NCI-H2227 (cell line): ENCODE measurements around the gene DSG4.

ENCODE experiments used
- DNase-seq: peaks from one replicate; lab custom pipeline; 2025; ENCODE audit not compliant: unreplicated experiment; lab: John Stamatoyannopoulos, UW

Gene DSG4

DNA sequence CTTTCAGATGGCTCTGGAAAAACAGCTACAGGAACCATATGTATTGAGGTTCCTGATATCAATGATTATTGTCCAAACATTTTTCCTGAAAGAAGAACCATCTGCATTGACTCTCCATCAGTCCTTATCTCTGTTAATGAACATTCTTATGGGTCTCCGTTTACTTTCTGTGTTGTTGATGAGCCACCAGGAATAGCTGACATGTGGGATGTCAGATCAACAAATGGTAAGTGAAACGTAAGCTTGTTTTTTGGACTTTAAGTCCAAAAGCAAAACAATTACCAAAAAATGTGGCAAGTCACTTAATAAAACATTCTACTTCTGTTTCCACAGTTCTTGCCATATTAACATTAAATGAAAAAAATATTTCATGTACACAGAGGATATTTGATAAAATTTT lies 26.8 kb downstream of the DSG4 start:
- DNase-seq: no peak

DNA sequence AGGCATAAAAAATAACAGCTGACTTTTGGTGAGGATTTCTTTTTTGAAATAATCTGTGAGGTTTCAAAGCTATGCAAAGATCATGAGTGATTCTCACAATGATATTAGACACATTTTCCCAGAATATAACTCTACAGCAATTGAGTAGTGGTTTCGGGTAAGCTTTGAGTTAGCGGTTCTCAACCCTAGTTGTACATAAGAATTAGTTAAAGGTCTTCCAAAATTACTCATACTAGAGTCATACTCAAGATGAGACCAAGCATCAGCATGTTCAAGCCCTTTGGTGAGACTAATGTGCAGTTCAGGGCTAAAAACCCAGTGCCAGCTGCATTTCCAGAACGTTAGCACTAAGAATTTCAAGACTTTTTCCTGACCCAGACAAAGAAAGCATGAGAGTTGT lies 31.1 kb downstream of the DSG4 start:
- no peak for DNase-seq

DNA sequence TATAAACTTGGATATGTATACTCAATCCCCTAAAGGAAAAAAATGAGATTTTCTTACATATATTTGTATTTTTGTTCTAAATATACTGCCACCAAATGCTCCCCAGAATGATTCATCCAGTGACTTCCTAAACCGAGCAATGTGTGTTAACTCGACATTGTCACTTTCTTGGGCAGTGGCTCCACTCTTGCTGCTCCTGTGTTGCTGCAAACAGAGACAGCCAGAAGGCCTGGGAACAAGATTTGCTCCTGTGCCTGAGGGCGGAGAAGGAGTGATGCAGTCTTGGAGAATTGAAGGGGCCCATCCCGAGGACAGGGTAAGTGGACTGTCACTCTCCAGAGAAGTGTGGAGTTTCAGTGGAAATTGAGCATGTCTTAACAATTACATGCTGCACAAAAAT lies 32.7 kb downstream of the DSG4 start:
- DNase-seq: no peak

DNA sequence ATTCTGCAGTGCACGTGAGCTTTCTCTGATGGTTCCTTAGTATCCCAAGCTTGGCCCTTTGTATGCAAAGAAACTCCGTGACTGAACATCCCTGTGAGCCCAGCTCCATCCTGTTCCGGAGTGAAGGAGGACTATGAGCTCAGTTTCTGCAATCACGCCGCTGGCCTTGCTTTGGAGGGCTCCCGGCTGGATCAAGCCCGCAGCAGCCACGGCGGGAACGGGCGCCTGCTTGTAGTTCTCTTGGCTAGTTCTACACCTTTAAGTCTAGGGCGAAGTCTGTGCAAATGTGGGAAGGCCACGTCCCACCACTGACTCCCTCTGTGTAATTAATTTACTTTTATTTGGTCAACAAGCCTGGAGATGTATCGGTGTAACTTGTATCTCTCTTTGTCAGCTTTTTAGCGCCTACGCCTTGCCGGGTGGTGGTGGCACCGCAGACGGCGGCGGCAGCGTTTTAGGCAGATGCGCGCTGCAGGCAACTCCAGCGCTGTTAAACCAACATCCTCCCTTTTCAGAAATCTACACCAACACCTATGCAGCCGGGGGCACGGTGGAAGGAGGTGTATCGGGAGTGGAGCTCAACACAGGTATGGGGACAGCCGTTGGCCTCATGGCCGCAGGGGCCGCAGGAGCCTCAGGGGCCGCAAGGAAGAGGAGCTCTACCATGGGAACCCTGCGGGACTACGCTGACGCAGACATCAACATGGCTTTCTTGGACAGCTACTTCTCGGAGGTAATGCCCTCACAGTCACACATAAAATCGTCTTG lies 34.3 kb downstream of the DSG4 start:
- no peak for DNase-seq

DNA sequence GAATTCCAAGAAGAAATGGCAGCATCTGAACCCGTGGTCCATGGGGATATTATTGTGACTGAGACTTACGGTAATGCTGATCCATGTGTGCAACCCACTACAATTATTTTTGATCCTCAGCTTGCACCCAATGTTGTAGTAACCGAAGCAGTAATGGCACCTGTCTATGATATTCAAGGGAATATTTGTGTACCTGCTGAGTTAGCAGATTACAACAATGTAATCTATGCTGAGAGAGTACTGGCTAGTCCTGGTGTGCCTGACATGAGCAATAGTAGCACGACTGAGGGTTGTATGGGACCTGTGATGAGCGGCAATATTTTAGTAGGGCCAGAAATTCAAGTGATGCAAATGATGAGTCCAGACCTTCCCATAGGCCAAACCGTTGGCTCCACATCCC lies 36.6 kb downstream of the DSG4 start:
- no peak for DNase-seq

DNA sequence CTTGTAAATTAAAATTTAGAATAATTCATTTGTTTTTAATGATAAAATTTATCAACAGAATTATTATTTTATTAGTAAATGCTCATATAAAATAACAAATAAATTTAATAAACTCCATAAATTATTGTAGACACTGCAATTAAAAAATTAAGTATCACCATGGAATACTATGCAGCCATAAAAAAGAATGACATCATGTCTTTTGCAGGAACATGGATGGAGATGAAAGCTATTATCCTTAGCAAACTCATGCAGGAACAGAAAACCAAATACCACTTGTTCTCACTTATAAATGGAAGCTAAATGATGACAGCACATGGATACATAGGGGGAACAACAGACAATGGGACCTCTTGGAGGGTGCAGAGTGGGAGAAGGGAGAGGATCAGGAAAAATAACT lies 41.3 kb downstream of the DSG4 start:
- DNase-seq: no peak

DNA sequence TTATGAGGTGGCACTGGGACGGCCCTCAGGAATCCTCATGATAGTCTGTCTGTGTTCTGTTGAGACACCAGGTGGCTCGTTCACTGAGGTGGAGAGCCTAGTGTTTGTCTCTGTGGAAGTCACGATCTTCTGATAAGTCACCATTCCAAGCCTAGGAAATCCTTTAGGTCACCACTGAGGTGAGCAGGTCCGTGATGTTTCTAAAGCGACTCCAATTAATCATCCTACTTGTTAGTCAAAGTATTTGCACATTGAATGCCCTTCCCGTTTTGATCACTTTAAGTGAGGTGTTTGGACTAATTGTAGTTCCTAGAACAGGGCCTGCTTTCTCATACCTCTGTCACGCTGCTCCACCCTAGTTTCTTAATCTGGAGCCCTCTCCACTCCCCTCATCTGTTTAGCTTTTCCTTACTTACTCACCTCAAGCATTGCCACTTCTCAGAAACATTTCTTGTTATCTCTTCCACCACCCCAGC lies 42.9 kb downstream of the DSG4 start:
- DNase-seq: no peak

DNA sequence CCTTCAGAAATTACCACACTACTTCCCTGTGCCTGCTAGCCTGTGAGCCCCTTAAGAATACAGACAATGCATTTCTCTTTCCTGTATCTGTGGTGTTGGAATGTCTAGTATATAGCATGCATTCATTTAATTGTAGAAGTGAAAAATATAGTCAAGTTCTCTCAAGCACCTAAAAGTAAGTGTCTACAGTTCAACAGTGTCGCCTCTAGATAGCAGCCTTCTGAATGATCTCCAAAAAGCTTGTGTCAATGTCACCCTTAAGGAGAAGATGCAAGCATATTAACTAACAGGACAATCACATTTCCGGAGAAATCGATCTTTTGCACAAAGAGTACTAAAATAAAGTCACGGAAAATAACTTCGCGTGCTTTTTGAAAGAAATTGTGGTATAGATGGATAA lies 43.5 kb downstream of the DSG4 start:
- no peak for DNase-seq

DNA sequence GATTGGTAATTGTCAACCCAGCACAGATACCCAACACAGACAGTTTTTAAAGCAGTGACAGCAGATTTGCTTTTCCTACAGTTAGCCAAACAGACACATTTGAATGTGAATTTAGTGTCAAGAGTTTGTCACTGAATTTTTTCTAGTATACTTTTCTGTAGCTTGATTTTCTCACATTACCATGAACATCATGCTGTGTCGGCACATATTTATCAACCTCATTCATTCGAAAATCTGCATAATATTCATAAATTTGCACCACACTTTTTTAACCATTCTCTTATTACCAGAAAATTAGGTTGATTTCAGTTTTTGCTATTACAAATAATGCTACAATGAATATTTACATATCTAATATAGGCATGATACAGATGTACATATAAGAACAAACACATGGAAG lies 43.9 kb downstream of the DSG4 start:
- no peak for DNase-seq

DNA sequence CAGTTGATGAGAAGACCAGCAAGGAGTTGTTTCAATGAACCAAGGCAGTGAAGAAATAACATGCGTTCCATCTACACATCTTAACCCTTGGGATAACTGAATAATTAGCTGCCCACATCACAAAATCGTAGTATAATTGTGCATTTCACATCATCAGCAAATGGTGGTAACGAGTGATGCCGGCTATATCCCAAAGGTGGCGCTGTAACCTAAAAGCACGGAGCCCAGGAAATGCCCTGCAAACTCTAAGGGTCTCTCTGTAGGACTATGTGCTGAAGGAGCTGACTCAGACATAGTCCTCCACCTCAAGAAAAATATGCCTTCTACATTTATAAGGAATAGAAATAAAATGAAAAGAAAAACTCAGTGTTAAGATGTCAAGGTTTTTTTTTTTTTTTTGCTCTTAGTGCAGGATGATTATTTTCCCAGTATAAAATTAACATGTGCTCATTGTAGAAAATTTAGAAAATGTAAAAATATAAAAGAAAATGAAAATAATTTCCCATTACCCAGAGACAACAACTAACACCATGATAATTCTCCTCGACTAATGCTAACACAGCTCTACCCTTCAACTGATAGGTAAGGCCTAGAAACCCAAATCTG lies 47.9 kb downstream of the DSG4 start:
- DNase-seq: peak; percentile 2

DNA sequence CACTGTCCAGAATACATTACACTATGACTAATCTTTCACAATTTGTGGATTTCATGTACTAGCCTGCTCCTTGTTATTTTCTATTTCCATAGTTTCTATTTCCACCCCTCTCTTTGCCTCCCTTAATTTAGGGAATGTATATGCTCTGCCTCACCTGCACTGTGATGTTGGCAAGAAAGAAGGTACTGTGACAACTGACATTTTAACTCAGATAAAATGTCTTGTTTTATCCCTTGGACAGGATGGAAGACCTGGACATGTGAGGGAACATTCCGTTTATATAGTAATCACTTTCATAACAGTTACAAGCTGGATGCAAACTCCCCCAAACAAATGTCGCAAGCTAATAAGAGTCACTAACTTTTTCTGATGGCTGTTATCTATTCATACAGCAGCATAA lies 49.4 kb downstream of the DSG4 start:
- DNase-seq: no peak

DNA sequence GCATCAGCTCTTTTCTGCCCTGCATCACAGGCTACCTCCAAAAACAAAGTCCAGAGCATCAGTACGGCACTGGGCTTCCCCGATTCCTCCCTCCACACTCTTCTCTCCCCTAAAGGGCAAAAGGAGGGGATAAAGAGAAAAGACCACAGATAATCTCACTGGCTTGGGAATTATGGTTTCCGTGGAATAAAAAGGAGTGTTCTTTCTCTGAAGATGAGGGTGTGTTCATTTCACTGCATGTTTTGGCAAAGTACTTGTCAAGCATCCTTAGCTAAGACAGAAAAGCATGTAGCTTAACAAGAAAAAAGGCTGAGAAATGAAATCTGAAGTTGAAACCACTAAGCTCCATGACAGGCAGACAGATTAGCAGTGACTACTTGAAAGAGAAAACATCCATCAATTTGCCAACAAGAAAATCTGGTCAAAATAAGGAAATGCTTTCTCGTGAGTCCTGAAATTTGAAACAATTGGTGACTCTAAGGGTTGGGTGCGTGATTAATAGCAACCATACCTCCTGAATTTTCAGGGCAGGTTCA lies 50.4 kb downstream of the DSG4 start:
- no peak for DNase-seq

DNA sequence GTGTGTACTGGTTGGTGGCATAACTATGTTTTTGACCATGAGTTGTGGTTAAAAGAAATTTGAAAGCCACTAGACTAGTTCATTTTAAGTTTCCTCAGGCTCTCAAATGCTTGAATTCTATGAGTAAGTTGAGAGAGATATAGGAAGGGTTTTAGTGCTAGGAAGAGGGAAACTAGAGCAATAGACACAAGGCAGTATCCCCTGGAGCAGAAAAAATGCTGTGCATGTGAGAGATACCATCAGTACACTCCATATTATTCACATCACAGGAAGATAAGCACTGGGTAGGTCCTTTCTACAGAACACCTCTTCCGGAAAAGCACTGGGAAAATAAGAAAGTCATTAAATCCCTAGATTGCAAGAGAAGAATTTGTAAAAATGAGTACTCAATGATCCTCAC lies 51.6 kb downstream of the DSG4 start:
- DNase-seq: no peak

DNA sequence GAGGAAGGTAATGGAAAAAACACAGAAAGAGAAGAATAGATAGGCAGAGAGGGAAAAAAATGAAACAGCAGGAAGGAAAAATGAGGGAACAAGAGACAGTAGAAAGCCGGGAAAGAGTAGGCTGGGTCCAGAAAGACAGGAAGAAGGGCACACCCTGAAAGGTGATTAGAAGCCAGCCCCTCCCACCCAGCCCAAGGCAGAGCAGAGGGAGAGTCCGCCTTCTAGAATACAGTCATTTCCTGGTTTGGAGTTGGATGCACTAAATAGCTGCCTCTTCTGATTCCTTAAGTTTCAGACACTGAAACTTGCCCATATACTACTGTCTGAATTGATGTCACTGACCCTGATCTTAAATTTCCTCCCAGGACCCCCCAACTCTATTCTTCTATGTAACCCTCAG lies 53.0 kb downstream of the DSG4 start:
- DNase-seq: no peak

DNA sequence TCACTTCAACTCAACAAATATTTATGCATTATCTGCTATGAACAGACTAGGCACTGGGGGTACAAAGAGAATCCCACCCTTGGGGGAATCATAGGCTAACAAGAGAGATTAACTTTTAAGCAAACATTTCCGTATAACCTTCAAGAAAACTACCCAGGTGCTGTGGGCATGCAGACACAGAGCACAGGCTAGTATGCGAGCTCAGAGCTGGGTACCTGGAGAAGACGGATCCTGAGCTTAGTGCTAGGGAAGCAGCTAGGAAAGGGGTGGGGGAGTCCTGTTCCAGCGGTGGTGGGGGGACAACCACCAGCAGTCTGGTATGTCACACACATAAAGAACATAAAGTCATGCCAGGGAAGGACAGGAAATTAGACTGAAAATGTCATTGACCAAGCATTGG lies 53.5 kb downstream of the DSG4 start:
- no peak for DNase-seq

DNA sequence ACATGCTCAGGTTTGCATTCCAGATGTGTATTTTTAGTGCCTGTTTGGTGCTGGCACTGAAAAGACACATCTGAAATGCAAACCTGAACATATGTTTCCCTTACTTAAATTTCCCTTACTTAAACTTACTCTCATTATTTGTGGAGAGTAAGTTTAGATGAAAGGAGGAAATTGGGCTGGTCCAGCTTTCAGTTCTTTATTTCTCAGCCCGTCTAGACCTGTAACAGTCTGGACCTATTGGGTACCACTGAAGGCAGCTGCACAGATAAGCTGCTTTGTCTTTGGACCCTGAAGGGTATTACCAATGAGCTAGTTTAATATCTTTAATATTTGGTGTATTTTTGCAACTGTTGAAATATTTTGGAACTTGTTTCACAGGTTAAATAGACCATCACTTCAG lies 54.0 kb downstream of the DSG4 start:
- DNase-seq: no peak

DNA sequence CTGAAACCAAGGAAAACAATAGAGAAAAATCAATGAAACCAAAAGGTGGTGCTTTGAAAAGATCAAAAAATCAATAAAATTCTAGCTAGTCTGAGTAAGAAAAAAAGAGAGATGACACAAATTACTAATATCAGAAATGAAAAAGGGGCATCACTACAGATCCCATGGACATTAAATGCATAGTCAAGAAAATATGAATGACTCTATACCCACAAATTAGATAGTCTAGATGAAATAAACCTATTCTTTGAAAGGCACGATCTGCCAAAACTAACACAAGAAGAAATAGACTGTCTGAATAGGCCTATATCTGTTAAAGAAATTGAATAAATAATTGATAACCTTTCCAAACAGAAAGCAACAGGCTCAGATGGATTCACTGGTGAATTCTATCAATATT lies 55.7 kb downstream of the DSG4 start:
- no peak for DNase-seq

DNA sequence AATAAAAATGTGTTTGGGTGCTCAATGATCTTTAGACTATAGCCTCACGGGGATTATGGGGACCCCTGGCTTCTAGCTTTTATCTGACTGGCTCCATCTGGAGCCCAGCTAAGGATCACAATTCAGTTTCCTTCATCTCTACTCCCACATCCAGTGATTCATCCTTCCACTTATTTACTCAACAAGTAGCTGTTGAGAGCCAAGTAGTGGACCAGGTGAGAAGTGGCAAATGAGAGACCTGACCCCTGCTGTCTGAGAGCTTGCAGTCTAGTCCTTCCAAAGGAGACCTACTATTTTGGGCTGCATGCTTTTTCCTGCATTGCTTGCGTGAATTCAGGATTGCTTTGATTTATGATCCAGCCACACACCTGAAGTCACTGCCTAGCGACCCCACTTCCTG lies 60.2 kb downstream of the DSG4 start:
- DNase-seq: no peak

DNA sequence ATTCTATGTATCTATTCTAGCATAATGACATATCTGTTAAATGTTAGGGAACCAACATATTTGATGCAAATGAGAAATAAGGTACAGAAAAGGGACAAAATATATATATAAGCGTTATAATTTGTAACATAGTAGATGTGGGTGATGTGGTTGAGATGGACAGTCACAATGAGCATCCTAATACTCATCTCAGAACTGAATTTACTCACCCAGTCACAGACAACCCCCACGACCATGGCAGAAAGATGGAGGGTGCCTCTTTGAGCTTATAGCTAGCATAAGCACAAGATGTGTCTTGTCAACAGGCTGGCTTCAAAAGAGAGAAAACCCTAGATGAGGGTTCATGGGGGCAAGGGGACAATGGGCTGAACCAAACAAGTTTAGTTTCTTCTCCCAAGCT lies 61.8 kb downstream of the DSG4 start:
- DNase-seq: no peak

DNA sequence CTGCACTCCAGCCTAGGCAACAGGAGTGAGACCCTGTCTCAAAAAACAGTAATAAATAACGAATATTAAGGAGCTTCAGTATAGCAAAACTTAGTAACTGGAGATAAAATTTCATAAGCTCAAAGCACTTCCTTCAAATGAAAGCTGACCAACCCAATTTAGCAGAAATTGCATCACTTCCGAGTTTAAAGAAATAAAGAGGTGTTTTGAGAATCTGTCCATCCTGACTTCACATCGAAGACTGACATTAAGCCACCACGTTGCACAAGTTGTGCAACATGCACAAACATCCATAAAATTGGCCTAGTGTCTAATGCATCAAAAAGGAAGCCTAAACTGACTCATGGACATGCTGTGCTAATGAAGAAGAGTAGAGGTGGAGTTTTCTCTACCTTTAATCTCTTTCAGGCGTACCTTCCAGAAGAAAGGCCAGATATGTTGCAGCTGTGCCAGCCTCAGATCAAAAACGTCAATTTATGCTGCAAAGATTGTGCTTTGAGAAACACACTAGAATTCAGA lies 63.3 kb downstream of the DSG4 start:
- DNase-seq: no peak

DNA sequence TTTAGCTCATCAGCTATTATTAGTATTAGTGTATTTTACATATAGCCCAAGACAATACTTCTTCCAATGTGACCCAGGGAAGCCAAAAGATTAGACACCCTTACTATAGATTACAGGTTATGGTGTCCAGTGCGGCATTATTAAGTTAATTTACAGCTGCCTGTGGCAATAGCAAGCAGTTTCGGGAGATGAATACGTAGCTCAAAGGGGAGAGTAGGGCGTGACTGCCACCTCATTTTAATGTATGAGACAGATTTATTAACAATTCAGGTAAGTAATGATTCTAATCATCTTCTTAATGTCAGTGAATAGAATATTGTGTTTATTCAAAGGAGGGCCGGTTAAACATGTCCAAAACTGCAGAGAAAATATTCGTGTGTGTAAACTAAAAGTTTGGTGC lies 64.2 kb downstream of the DSG4 start:
- no peak for DNase-seq

DNA sequence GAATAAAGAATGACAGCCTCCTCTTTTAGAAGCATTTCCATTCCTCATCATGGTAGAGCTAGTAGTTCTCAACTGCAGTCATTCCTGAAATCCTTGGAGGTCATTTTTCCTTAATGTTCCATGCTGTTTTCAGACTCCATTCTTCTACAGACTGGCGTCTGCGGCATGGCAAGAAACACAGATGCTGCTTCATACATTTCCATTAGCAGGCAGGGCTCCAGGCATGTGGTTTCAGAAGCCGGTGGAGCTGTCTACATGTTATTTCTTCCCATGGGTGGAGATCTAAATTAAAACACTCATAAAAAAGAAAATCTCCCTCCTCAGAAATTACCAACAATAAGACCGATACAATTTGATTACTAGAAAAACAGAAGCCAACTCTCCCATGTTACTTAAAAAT lies 64.9 kb downstream of the DSG4 start:
- no peak for DNase-seq
